Hepatic stellate cell (primary cell): ENCODE data around the gene PTPRG.
"Not testable (repeated sequence)": the region's sequence is repeated elsewhere in the genome, so short reads cannot be mapped to it uniquely, and the experiment has no call there.

ENCODE experiments used
- DNase-seq: peaks from one replicate; pipeline ENCODE4 v3.0.0; 2011; ENCODE audit warnings: low spot score

The PTPRG gene

GRCh38 chr3:61724801-61725200 is 163.4 kb downstream of the PTPRG start:
- no peak for DNase-seq

GRCh38 chr3:61725851-61726333 is 164.5 kb downstream of the PTPRG start:
- peak; percentile 26 for DNase-seq

- DNase-seq = no peak
Observed at GRCh38 chr3:61727435-61727834, 166.1 kb downstream of the PTPRG start.

- DNase-seq = no peak
Observed at GRCh38 chr3:61729038-61729634, 167.8 kb downstream of the PTPRG start.

GRCh38 chr3:61730056-61730455 is 168.7 kb downstream of the PTPRG start:
- no peak for DNase-seq

DNA sequence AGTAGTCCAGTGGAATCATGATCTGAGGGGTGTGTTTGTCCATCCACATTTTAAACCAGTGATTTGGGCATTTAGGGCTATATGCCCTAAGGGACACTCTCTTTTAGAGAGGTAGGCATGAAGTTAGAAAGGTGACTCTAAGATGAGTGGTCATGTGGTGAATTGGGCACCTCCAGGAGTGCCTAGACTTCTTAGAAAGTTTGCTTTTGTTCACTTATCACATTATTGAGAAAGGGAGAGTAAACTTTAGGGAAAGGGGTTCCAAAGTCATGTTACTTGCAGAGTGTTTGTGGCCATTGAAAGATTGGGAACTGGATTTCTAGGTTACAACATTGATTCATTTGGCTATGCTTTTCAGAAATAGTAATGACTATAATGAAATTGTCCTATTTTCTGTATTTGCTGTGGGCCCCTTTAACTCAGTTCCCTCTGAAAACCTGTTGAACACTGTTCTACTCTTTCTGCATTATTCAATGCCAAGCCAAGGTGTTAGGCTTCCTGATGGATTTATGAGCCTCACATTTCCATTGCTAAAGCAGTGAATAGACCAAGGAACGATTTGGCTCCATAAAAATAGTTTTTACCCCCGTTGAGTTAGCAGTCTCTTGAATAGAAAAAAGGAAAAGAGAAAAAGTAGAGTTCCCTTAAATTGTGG is 169.3 kb downstream of the PTPRG start:
- no peak for DNase-seq

- DNase-seq = no peak
Observed at GRCh38 chr3:61733000-61733399, 171.6 kb downstream of the PTPRG start.

DNA sequence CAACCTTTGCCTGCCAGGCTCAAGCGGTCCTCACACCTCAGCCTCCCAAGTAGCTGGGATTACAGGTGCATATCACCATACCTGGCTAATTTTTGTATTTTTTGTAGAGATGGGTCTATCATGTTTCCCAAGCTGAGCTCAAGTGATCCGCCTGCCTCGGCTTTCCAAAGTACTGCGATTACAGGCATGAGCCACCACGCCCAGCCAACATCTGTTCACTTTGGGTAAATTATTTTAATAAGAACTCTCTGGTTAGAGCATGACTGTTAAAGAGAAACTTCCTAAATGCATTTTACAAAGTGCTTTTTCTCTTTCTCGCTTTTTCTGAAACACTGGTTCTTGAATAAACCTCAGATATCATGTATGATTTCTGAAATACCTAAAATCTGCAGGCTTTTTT is 172.5 kb downstream of the PTPRG start:
- DNase-seq = no peak

- DNase-seq = no peak
Observed at GRCh38 chr3:61734749-61735686, 173.6 kb downstream of the PTPRG start.

GRCh38 chr3:61736506-61736905 is 175.1 kb downstream of the PTPRG start:
- no peak for DNase-seq

- no peak for DNase-seq
Observed at GRCh38 chr3:61739640-61740039, 178.3 kb downstream of the PTPRG start.

DNA sequence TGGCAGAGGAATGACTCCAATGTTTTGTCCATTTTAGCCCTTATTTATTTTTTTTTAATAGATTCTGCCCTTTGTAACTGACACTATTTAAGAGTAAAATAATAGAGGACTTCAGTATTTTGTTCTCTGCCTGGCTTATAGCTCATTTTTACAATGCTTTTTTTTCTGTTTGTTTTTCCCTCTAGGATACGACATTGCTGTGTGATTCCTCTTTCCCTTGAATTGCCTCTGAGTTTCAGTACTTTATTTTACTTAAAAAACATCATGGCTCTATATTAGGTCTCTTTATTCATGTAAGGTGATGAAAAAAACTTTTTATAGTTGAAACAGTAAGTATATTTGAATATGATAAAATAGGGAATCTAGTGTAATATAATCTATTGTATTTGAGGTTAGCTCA is 179.1 kb downstream of the PTPRG start:
- no peak for DNase-seq

GRCh38 chr3:61741551-61741950 is 180.2 kb downstream of the PTPRG start:
- DNase-seq = no peak

DNA sequence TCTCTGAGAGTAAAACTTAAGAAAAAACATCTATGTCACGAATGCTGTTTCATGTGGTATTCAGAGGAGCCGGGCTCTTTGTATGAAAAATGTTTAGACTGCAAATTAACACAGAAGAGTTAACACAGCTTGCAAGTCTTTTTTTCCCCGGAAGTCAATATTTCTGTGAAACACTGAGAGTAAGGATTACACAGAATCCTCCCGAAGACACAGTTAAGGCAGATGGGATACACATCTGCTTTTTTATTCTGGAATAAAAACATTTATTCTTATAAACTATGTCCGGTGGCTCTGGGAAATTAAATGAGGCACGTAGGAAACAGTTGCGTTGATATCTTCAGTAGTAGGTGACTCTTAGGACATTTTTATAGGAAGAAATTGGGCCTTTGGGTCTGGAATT is 180.6 kb downstream of the PTPRG start:
- DNase-seq = no peak

- no peak for DNase-seq
Observed at GRCh38 chr3:61743067-61743466, 181.7 kb downstream of the PTPRG start.

DNA sequence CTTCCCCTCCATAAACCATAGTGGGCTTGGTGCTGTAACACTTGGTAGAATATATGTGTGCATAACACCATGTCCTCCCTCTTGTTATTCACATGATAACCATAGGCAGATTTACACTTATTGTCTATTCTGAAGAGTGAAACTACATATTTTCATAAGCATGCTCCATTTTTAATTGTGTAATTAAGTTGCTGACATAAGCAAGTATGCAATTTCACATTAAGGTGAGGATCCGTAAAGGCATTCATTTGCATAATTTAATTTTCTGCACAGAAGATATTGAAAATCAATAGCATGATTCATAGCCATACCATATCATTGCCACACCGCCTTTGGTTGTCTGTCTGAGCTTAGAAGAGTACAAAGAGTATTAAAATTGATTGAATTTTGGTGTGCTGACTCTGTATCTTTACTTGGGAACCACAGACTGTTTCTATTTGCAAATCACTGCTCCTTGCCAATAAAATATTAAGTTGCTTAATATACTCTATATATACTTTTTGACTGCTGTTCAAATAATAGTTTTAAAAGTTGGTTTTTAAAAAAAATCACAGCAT is 182.4 kb downstream of the PTPRG start:
- no peak for DNase-seq

- no peak for DNase-seq
Observed at GRCh38 chr3:61748288-61748687, 186.9 kb downstream of the PTPRG start.

- DNase-seq = no peak
Observed at GRCh38 chr3:61750766-61751165, 189.4 kb downstream of the PTPRG start.

GRCh38 chr3:61758839-61759238 is 197.5 kb downstream of the PTPRG start:
- DNase-seq = no peak

- DNase-seq = not testable (repeated sequence)
Observed at GRCh38 chr3:61760783-61761182, 199.4 kb downstream of the PTPRG start.

DNA sequence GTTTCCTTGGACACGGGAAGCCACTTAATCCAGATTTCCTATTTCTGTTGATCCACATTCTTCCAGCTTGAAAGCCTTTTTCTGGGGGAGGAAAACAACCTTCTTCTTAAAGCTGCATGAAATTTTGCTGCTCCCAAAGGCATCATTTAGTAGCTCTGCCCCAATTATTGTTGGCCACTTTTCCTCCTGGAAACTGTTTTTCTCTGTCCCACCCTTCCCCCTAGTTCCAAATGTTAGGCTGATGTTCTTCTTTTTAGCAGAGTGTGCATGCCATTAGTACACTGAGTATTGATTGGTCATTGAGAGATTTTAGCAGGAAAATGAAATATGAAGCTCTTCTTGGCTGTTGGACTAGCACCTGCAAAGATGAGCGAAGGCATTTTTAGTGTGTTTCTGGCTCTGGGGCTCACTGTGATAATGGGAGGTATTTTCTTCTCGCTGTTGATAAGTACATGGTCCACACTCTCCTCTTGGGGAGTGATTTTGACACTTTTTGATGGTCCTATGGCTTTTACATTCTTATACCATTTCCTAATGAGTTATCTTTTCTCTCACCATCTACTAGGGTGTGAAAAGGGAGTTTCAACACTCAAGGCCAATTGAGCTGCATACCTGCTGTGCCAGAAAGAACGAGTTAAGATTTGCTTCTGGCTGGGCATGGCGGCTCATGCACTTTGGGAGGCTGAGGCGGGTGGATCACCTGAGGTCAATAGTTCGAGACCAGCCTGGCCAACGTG is 200.5 kb downstream of the PTPRG start:
- no peak for DNase-seq
